OCI-LY7 (cell line): Measurements from ENCODE around the gene AHCTF1.

Source experiments
- EZH2phosphoT487 ChIP-seq: fragments of 200-600 bp; sonication (generic); IDR thresholded peaks from 2 replicates; pipeline ENCODE4 v1.6.1; 2018; ENCODE audit warnings: low read depth, borderline replicate concordance, mild to moderate bottlenecking, mixed run types, antibody characterized with exemption, low read length, moderate library complexity, mixed read lengths
- TF ChIP-seq, protein P1 (sequence below): fragments of 200-600 bp; sonication (generic); conservative IDR thresholded peaks from 2 replicates; pipeline ENCODE4 v1.5.1; 2014; ENCODE audit warnings: mild to moderate bottlenecking, antibody characterized with exemption, low read length, moderate library complexity, mixed read lengths

DNA sequence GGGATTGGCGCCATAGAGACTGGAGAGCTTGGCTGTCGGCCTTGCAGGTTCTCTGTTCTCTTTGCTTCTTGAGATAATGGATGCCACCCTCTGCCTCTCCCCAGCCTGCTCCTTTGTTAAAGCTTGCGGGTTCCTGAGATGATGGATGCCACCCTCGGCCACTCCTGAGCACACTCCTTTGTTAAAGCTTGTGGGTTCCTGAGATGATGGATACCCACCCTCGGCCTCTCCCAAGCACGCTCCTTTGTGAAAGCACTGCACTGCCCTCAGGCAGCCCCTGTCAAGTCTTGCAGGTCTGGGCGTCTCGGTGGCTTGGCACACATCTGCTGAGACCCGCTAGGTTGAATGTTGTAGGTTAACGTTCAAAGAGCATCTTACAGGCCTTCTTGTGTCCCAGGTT, 131.0 kb downstream of the AHCTF1 start:
- TF ChIP-seq, protein P1, sequence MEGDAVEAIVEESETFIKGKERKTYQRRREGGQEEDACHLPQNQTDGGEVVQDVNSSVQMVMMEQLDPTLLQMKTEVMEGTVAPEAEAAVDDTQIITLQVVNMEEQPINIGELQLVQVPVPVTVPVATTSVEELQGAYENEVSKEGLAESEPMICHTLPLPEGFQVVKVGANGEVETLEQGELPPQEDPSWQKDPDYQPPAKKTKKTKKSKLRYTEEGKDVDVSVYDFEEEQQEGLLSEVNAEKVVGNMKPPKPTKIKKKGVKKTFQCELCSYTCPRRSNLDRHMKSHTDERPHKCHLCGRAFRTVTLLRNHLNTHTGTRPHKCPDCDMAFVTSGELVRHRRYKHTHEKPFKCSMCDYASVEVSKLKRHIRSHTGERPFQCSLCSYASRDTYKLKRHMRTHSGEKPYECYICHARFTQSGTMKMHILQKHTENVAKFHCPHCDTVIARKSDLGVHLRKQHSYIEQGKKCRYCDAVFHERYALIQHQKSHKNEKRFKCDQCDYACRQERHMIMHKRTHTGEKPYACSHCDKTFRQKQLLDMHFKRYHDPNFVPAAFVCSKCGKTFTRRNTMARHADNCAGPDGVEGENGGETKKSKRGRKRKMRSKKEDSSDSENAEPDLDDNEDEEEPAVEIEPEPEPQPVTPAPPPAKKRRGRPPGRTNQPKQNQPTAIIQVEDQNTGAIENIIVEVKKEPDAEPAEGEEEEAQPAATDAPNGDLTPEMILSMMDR = no peak
- no peak for TF ChIP-seq EZH2phosphoT487
